HepG2 (cell line): ENCODE results near the gene OAF. TPM values are rescaled to one million over a fixed set of nuclear protein-coding genes. Genes with fewer than 3 reads are reported as not detected.

ENCODE experiments used
- CCDC6 ChIP-seq: sonication (generic); formaldehyde crosslinking; IDR thresholded peaks from 2 replicates; pipeline ENCODE4 v1.8.1; 2022; ENCODE audit warnings: mild to moderate bottlenecking, missing genetic modification reagents, moderate library complexity
- GABPB1 ChIP-seq: IDR thresholded peaks from 2 replicates; pipeline ENCODE4 v1.6.1; 2016; ENCODE audit warnings: mild to moderate bottlenecking, missing genetic modification reagents, moderate library complexity, missing compliant biosample characterization
- IRF2 ChIP-seq: IDR thresholded peaks from 2 replicates; pipeline ENCODE4 v1.6.1; 2018; ENCODE audit warnings: missing genetic modification reagents, missing compliant biosample characterization
- ISL2 ChIP-seq: sonication (generic); formaldehyde crosslinking; IDR thresholded peaks from 2 replicates; pipeline ENCODE4 v1.5.0; 2020; ENCODE audit warnings: missing genetic modification reagents
- NCOR1 ChIP-seq: fragments of 200-600 bp; sonication (generic); IDR thresholded peaks from 2 replicates; pipeline ENCODE4 v1.7.0; 2017; ENCODE audit warnings: antibody characterized with exemption, low read length, borderline replicate concordance
- NR2F6 ChIP-seq, 2 experiments: IDR thresholded peaks; 2 replicates each; pipeline ENCODE4 v1.6.1; 2016; ENCODE audit warnings: antibody characterized with exemption in 1 of 2, mild to moderate bottlenecking in 1 of 2
- NR3C1 ChIP-seq: sonication (generic); formaldehyde crosslinking; IDR thresholded peaks from 2 replicates; pipeline ENCODE4 v1.4.0; 2020; ENCODE audit warnings: missing genetic modification reagents
- SATB2 ChIP-seq: sonication (generic); formaldehyde crosslinking; IDR thresholded peaks from 2 replicates; pipeline ENCODE4 v1.5.0; 2020; ENCODE audit warnings: missing genetic modification reagents
- SNAI1 ChIP-seq: sonication (generic); formaldehyde crosslinking; IDR thresholded peaks from 2 replicates; pipeline ENCODE4 v1.5.0; 2020; ENCODE audit warnings: mild to moderate bottlenecking, missing genetic modification reagents, borderline replicate concordance
- SRF ChIP-seq: IDR thresholded peaks from 2 replicates; pipeline ENCODE4 v1.6.1; 2011; ENCODE audit warnings: mild to moderate bottlenecking, low read depth, low read length, moderate library complexity
- STAG1 ChIP-seq: sonication (generic); formaldehyde crosslinking; IDR thresholded peaks from 2 replicates; pipeline ENCODE4 v1.4.0; 2020; ENCODE audit warnings: missing genetic modification reagents
- TARDBP ChIP-seq: sonication (generic); formaldehyde crosslinking; IDR thresholded peaks from 2 replicates; pipeline ENCODE4 v1.8.0; 2022; ENCODE audit warnings: mild to moderate bottlenecking, missing genetic modification reagents
- TOE1 ChIP-seq: sonication (generic); formaldehyde crosslinking; IDR thresholded peaks from 2 replicates; pipeline ENCODE4 v1.4.0; 2020; ENCODE audit warnings: mild to moderate bottlenecking, missing genetic modification reagents
- WIZ ChIP-seq: sonication (generic); formaldehyde crosslinking; IDR thresholded peaks from 2 replicates; pipeline ENCODE4 v1.5.1; 2020; ENCODE audit warnings: mild to moderate bottlenecking, missing genetic modification reagents
- ZBTB1 ChIP-seq: sonication (generic); formaldehyde crosslinking; IDR thresholded peaks from 2 replicates; pipeline ENCODE4 v1.4.0; 2020; ENCODE audit warnings: missing genetic modification reagents, borderline replicate concordance
- ZBTB44 ChIP-seq: sonication (generic); formaldehyde crosslinking; IDR thresholded peaks from 2 replicates; pipeline ENCODE4 v1.4.0; 2020; ENCODE audit warnings: missing genetic modification reagents
- ZFP82 ChIP-seq: sonication (generic); formaldehyde crosslinking; IDR thresholded peaks from 2 replicates; pipeline ENCODE4 v1.5.1; 2020; ENCODE audit warnings: mild to moderate bottlenecking, missing genetic modification reagents, borderline replicate concordance
- ZNF180 ChIP-seq: sonication (generic); formaldehyde crosslinking; IDR thresholded peaks from 2 replicates; pipeline ENCODE4 v1.4.0; 2020; ENCODE audit warnings: low read depth, missing genetic modification reagents, borderline replicate concordance
- ZNF234 ChIP-seq: sonication (generic); formaldehyde crosslinking; conservative IDR thresholded peaks from 2 replicates; pipeline ENCODE4 v1.5.1; 2020; ENCODE audit warnings: mild to moderate bottlenecking, missing genetic modification reagents
- ZNF292 ChIP-seq: sonication (generic); formaldehyde crosslinking; IDR thresholded peaks from 2 replicates; pipeline ENCODE4 v1.8.1; 2022; ENCODE audit warnings: mild to moderate bottlenecking, low read depth, missing genetic modification reagents, borderline replicate concordance
- ZNF431 ChIP-seq: sonication (generic); formaldehyde crosslinking; IDR thresholded peaks from 2 replicates; pipeline ENCODE4 v1.9.0; 2022; ENCODE audit warnings: missing genetic modification reagents, low read depth, mild to moderate bottlenecking, borderline replicate concordance
- ZNF460 ChIP-seq: sonication (generic); formaldehyde crosslinking; IDR thresholded peaks from 2 replicates; pipeline ENCODE4 v1.5.1; 2020; ENCODE audit warnings: missing genetic modification reagents, mild to moderate bottlenecking, borderline replicate concordance
- ZNF558 ChIP-seq: sonication (generic); formaldehyde crosslinking; IDR thresholded peaks from 2 replicates; pipeline ENCODE4 v1.9.0; 2022; ENCODE audit warnings: mild to moderate bottlenecking, missing genetic modification reagents, borderline replicate concordance
- ZNF614 ChIP-seq: IDR thresholded peaks from 2 replicates; pipeline ENCODE4 v1.6.1; 2018; ENCODE audit warnings: missing biosample characterization, missing genetic modification reagents, inconsistent platforms, borderline replicate concordance
- ZNF761 ChIP-seq: sonication (generic); formaldehyde crosslinking; conservative IDR thresholded peaks from 2 replicates; pipeline ENCODE4 v1.4.0; 2020; ENCODE audit warnings: mild to moderate bottlenecking, missing genetic modification reagents
- ZNF775 ChIP-seq: sonication (generic); formaldehyde crosslinking; IDR thresholded peaks from 2 replicates; pipeline ENCODE4 v1.4.0; 2020; ENCODE audit warnings: missing genetic modification reagents, mild to moderate bottlenecking, moderate library complexity, borderline replicate concordance
- ZNF792 ChIP-seq: IDR thresholded peaks from 2 replicates; pipeline ENCODE4 v1.6.1; 2016
- polyA plus RNA-seq, 8 experiments: library from polyadenylated mRNA; depleted of rRNA in 3 of 8; stranded (reverse) in 7 of 8; unstranded in 1 of 8; fragments of >200 nt; fragmentation: Illumina TruSeq in 4 of 8; extraction: Trizol in 4 of 8; gene quantifications; 2 replicates each; pipeline versions ENCODE4 v1.2.1 to v1.2.3, GENCODE V29; 2011 to 2016; ENCODE audit warnings: low read depth in 4 of 8, missing spikeins in 1 of 8, mixed read lengths in 1 of 8; ENCODE audit not compliant: insufficient read depth in 1 of 8
- total RNA-seq, 5 experiments: library from RNA; depleted of rRNA; stranded (reverse); fragments of >200 nt; fragmentation: Illumina TruSeq; extraction: Trizol; gene quantifications; 2 replicates each; pipeline ENCODE4 v1.2.3, GENCODE V29; 2016; ENCODE audit warnings: low read depth in 1 of 5
- TF ChIP-seq, protein P1 (sequence below): sonication (generic); formaldehyde crosslinking; IDR thresholded peaks from 2 replicates; pipeline ENCODE4 v1.5.1; 2020; ENCODE audit warnings: missing genetic modification reagents, mild to moderate bottlenecking, borderline replicate concordance
- TF ChIP-seq, protein P2 (sequence below): sonication (generic); formaldehyde crosslinking; IDR thresholded peaks from 2 replicates; pipeline ENCODE4 v1.4.0; 2020; ENCODE audit warnings: missing genetic modification reagents, low read depth, mild to moderate bottlenecking, borderline replicate concordance

OAF gene
- total and polyA plus RNA-seq, 2 of the 13 experiments (the other 11 are each of a cell fraction or from before 2014, with no cell fraction given), result 63.7 to 94.6 TPM

GRCh38 chr11:120184946-120185705 is 25.7 kb upstream of the OAF start (continued):
- TF ChIP-seq ZBTB44 (CRISPR knock-in tag) (no peak), ZNF460 (no peak), STAG1 (peak; percentile 17; the same call in 1 of the 2 replicates), ZNF234 (CRISPR knock-in tag) (no peak), ISL2 (CRISPR knock-in tag) (peak; percentile 41; the same call in 1 of the 2 replicates), TARDBP (no peak), ZNF775 (no peak), NR3C1 (CRISPR knock-in tag) (no peak), SRF (no peak), NCOR1 (peak; percentile 77), ZNF614 (CRISPR knock-in tag) (peak; percentile 20; the same call in 1 of the 2 replicates), SNAI1 (no peak; the same call in 1 of the 2 replicates), WIZ (no peak), SATB2 (CRISPR knock-in tag) (no peak), TOE1 (no peak), ZNF761 (CRISPR knock-in tag) (no peak; the same call in 1 of the 2 replicates), CCDC6 (CRISPR knock-in tag) (0 out of 2 replicates have a peak, but pooled peaks have one; percentile 43), NR2F6 (IDR thresholded peaks at IDR 0.05) (peak; percentile 86), NR2F6 (CRISPR knock-in tag; IDR thresholded peaks at IDR 0.05) (peak; percentile 83), ZBTB1 (CRISPR knock-in tag) (no peak), GABPB1 (CRISPR knock-in tag) (peak; percentile 32; the same call in 1 of the 2 replicates), IRF2 (CRISPR knock-in tag) (peak; percentile 71), ZNF792 (CRISPR knock-in tag) (peak; percentile 78), ZFP82 (CRISPR knock-in tag) (no peak), ZNF558 (CRISPR knock-in tag) (no peak), ZNF431 (peak; percentile 75; the same call in 1 of the 2 replicates), ZNF180 (CRISPR knock-in tag) (no peak), ZNF292 (CRISPR knock-in tag) (peak; percentile 88)
- TF ChIP-seq, protein P1, sequence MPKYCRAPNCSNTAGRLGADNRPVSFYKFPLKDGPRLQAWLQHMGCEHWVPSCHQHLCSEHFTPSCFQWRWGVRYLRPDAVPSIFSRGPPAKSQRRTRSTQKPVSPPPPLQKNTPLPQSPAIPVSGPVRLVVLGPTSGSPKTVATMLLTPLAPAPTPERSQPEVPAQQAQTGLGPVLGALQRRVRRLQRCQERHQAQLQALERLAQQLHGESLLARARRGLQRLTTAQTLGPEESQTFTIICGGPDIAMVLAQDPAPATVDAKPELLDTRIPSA, result no peak
- TF ChIP-seq, protein P2, sequence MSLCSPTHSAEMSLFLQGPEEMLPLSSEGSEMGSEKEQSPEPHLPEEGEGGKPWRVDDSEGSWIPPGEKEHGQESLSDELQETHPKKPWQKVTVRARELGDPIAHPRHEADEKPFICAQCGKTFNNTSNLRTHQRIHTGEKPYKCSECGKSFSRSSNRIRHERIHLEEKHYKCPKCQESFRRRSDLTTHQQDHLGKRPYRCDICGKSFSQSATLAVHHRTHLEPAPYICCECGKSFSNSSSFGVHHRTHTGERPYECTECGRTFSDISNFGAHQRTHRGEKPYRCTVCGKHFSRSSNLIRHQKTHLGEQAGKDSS (CRISPR knock-in tag), result peak; percentile 79; the same call in 1 of the 2 replicates
